HG03060 (cell line): Measurements from ENCODE around the gene TMEM72.

Experiments
- ATAC-seq: cut with Tn5 transposase; IDR thresholded peaks from one replicate; pipeline ENCODE4 v1.9.1; 2021; ENCODE audit warnings: low read depth, moderate number of reproducible peaks; ENCODE audit not compliant: unreplicated experiment

Gene TMEM72

GRCh38 chr10:44951576-44952226 is 40.6 kb downstream of the TMEM72 start:
- ATAC-seq, result no peak

GRCh38 chr10:44952779-44953231 is 41.7 kb downstream of the TMEM72 start:
- ATAC-seq, result no peak

- ATAC-seq, result no peak
These were observed 42.9 kb downstream of the TMEM72 start for GRCh38 chr10:44954042-44954441.

- ATAC-seq, result no peak
These were observed 43.8 kb downstream of the TMEM72 start for GRCh38 chr10:44954962-44955361.

- no peak for ATAC-seq
These were observed 44.4 kb downstream of the TMEM72 start for GRCh38 chr10:44955413-44956070.

GRCh38 chr10:44956226-44956625 is 45.1 kb downstream of the TMEM72 start:
- no peak for ATAC-seq

GRCh38 chr10:44956717-44957706 is 45.9 kb downstream of the TMEM72 start:
- ATAC-seq, result no peak

- no peak for ATAC-seq
These were observed 47.2 kb downstream of the TMEM72 start for GRCh38 chr10:44958196-44958897.

- ATAC-seq, result no peak
These were observed 47.7 kb downstream of the TMEM72 start for GRCh38 chr10:44958898-44959246.

GRCh38 chr10:44959247-44960087 is 48.3 kb downstream of the TMEM72 start, which contains the start of gene RASSF4:
Gene RASSF4 (plus strand): TSS chr10:44959802. CDS start chr10:44970203, 10,401 bp downstream.
- peak; percentile 60 for ATAC-seq

GRCh38 chr10:44960088-44960460 is 48.9 kb downstream of the TMEM72 start:
- no peak for ATAC-seq

- no peak for ATAC-seq
These were observed 49.5 kb downstream of the TMEM72 start for GRCh38 chr10:44960482-44961229.

GRCh38 chr10:44961230-44961571 is 50.1 kb downstream of the TMEM72 start:
- no peak for ATAC-seq

GRCh38 chr10:44961931-44962750 is 51.0 kb downstream of the TMEM72 start:
- no peak for ATAC-seq

- ATAC-seq, result no peak
These were observed 52.0 kb downstream of the TMEM72 start for GRCh38 chr10:44962870-44963738.

GRCh38 chr10:44963772-44964633 is 52.9 kb downstream of the TMEM72 start:
- no peak for ATAC-seq
